Parathyroid adenoma (tissue), 2 donors: ENCODE results near the gene WDSUB1.

Experiments
- H2AFZ ChIP-seq: fragments of 300-600 bp; sonication (generic); one replicate; pipeline ENCODE4 v1.7.0; 2017; ENCODE audit warnings: antibody characterized with exemption, mild to moderate bottlenecking
- H3K27ac ChIP-seq: fragments of 300-600 bp; sonication (generic); one replicate; pipeline ENCODE4 v1.7.0; 2017
- H3K27me3 ChIP-seq: fragments of 300-600 bp; sonication (generic); one replicate; pipeline ENCODE4 v1.7.0; 2017; ENCODE audit warnings: low read length; ENCODE audit not compliant: control insufficient read depth, insufficient read depth
- H3K36me3 ChIP-seq: fragments of 300-600 bp; sonication (generic); one replicate; pipeline ENCODE4 v1.7.0; 2017; ENCODE audit warnings: low read length; ENCODE audit not compliant: control insufficient read depth, insufficient read depth
- H3K4me1 ChIP-seq: fragments of 300-600 bp; sonication (generic); one replicate; pipeline ENCODE4 v1.7.0; 2017; ENCODE audit warnings: control low read depth
- H3K4me2 ChIP-seq: fragments of 300-600 bp; sonication (generic); one replicate; pipeline ENCODE4 v1.7.0; 2017; ENCODE audit warnings: low read length
- H3K4me3 ChIP-seq: fragments of 300-600 bp; sonication (generic); one replicate; pipeline ENCODE4 v1.7.0; 2017; ENCODE audit warnings: low read depth, low read length
- H3K79me2 ChIP-seq: fragments of 300-600 bp; sonication (generic); one replicate; pipeline ENCODE4 v1.7.0; 2017; ENCODE audit warnings: control low read depth
- H3K9ac ChIP-seq: fragments of 300-600 bp; sonication (generic); one replicate; pipeline ENCODE4 v1.7.0; 2017; ENCODE audit warnings: mild to moderate bottlenecking
- H3K9me3 ChIP-seq: fragments of 300-600 bp; sonication (generic); one replicate; pipeline ENCODE4 v1.7.0; 2017; ENCODE audit warnings: low read length; ENCODE audit not compliant: control insufficient read depth
- TF ChIP-seq, protein P1 (sequence below): fragments of 300-600 bp; sonication (generic); IDR thresholded peaks from one replicate; pipeline ENCODE4 v1.7.0; 2017; ENCODE audit warnings: antibody characterized with exemption, mild to moderate bottlenecking
- donor health status: primary hyperparathyroidism.

WDSUB1 gene

GRCh38 chr2:159249990-159250715, 36.4 kb downstream of the WDSUB1 start:
- H3K27ac ChIP-seq: no peak overlapping the region
- TF ChIP-seq, protein P1, sequence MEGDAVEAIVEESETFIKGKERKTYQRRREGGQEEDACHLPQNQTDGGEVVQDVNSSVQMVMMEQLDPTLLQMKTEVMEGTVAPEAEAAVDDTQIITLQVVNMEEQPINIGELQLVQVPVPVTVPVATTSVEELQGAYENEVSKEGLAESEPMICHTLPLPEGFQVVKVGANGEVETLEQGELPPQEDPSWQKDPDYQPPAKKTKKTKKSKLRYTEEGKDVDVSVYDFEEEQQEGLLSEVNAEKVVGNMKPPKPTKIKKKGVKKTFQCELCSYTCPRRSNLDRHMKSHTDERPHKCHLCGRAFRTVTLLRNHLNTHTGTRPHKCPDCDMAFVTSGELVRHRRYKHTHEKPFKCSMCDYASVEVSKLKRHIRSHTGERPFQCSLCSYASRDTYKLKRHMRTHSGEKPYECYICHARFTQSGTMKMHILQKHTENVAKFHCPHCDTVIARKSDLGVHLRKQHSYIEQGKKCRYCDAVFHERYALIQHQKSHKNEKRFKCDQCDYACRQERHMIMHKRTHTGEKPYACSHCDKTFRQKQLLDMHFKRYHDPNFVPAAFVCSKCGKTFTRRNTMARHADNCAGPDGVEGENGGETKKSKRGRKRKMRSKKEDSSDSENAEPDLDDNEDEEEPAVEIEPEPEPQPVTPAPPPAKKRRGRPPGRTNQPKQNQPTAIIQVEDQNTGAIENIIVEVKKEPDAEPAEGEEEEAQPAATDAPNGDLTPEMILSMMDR: no peak
- H3K36me3 ChIP-seq: no peaks in the 10 kb centered on the region
- H3K79me2 ChIP-seq: peaks cover 3% of the 10 kb centered on the region
- no peaks in the 10 kb centered on the region for H3K4me1 ChIP-seq
- no peak overlapping the region for H3K9ac ChIP-seq
- no peaks in the 10 kb centered on the region for H3K9me3 ChIP-seq
- H3K27me3 ChIP-seq: no peaks in the 10 kb centered on the region
- no peak overlapping the region for H3K4me3 ChIP-seq
- H2AFZ ChIP-seq: no peak overlapping the region
- peak overlapping the region; percentile 8 for H3K4me2 ChIP-seq

GRCh38 chr2:159246325-159246988, 40.0 kb downstream of the WDSUB1 start:
- no peaks in the 10 kb centered on the region for H3K36me3 ChIP-seq
- H3K4me1 ChIP-seq: no peaks in the 10 kb centered on the region
- TF ChIP-seq, protein P1: no peak
- H3K4me2 ChIP-seq: no peak overlapping the region
- H2AFZ ChIP-seq: no peak overlapping the region
- no peak overlapping the region for H3K9ac ChIP-seq
- H3K27ac ChIP-seq: no peak overlapping the region
- peaks cover 3% of the 10 kb centered on the region for H3K79me2 ChIP-seq
- H3K9me3 ChIP-seq: no peaks in the 10 kb centered on the region
- no peak overlapping the region for H3K4me3 ChIP-seq
- no peaks in the 10 kb centered on the region for H3K27me3 ChIP-seq

DNA sequence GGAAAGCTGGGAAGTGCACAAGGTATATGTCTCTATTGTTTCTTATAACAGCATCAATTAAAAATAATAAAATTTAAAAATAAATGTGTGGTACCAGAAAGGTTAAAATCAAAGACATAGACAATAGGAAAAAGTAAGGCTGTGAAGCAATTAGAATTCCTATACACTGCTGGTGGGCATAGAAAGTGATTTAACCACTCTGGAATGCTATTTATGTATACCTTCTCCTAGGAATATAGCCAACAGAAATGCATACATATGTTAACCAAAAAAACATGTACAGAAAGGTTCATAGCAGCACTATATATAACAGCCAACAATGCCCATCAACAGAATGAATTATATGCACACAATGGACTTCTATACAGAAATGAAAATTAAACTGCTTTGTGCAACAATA, 43.0 kb downstream of the WDSUB1 start:
- Histone ChIP-seq H3K4me1 (no peaks in the 10 kb centered on the region), H3K4me3 (no peak overlapping the region), H3K27ac (no peak overlapping the region), H3K36me3 (no peaks in the 10 kb centered on the region), H3K79me2 (no peaks in the 10 kb centered on the region), H3K4me2 (no peak overlapping the region), H2AFZ (no peak overlapping the region), H3K9ac (no peak overlapping the region), H3K27me3 (no peaks in the 10 kb centered on the region), H3K9me3 (no peaks in the 10 kb centered on the region)
- TF ChIP-seq, protein P1: no peak

- no peak overlapping the region for H3K9ac ChIP-seq
- no peak overlapping the region for H3K4me2 ChIP-seq
- no peaks in the 10 kb centered on the region for H3K27me3 ChIP-seq
- TF ChIP-seq, protein P1: no peak
- no peak overlapping the region for H3K4me3 ChIP-seq
- H3K36me3 ChIP-seq: no peaks in the 10 kb centered on the region
- H3K9me3 ChIP-seq: no peaks in the 10 kb centered on the region
- H3K4me1 ChIP-seq: no peaks in the 10 kb centered on the region
- H3K27ac ChIP-seq: no peak overlapping the region
- no peaks in the 10 kb centered on the region for H3K79me2 ChIP-seq
- H2AFZ ChIP-seq: no peak overlapping the region
These were observed 51.6 kb downstream of the WDSUB1 start for GRCh38 chr2:159234868-159235267.
